Measurements from ENCODE around the gene NPAS3.

DNA sequence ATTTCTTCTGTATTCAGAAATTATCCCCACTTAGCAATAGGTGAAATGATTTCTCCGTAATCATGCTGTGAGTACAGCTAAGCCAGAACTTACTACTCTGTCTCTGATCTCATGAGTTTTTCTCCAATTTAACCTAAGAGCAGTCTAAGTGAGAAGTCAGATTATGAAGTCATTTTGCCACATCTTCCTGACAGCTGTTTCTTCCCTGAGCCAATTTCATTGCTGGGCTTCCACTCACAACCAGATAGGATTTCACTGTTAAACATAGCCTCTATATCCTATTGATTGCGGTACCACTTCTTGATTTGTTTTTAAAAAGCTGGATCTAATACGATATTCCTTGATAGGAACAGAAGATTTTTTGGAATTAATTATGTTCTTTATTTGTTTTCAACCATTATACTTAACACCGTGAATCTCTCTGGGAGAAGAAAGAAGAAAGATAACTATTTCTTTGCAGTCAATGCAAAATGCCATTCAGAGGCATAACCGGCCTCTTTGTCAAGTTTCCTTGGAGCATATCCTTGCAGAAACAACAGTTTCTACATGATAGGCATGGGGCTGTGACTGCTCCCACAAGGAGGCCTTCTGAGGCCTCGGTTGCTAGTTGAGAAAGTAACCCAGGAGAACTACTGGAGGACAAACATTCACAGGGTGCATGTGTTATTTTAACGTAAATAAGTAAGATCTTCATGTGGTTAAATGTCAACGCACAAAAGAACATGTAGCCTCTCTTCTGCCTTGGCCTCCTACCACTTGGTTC is 212.2 kb downstream of the NPAS3 start:
- TF ChIP-seq, protein P1, sequence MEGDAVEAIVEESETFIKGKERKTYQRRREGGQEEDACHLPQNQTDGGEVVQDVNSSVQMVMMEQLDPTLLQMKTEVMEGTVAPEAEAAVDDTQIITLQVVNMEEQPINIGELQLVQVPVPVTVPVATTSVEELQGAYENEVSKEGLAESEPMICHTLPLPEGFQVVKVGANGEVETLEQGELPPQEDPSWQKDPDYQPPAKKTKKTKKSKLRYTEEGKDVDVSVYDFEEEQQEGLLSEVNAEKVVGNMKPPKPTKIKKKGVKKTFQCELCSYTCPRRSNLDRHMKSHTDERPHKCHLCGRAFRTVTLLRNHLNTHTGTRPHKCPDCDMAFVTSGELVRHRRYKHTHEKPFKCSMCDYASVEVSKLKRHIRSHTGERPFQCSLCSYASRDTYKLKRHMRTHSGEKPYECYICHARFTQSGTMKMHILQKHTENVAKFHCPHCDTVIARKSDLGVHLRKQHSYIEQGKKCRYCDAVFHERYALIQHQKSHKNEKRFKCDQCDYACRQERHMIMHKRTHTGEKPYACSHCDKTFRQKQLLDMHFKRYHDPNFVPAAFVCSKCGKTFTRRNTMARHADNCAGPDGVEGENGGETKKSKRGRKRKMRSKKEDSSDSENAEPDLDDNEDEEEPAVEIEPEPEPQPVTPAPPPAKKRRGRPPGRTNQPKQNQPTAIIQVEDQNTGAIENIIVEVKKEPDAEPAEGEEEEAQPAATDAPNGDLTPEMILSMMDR (conservative IDR thresholded peaks at IDR 0.05 in 1 of 2, IDR thresholded peaks at IDR 0.05 in 1 of 2; ENCODE audit: low read depth in 1 of 2, low read length in 2 of 2) = no peak
- no peak for TF ChIP-seq EZH2 (IDR thresholded peaks at IDR 0.05; ENCODE audit: low read length, missing control alignments)
